Bone marrow (tissue), 2 donors: Measurements from ENCODE around the gene PSD4.

ENCODE experiments used
- DNase-seq, 2 donors: peaks; one replicate each; lab custom pipeline; 2025; lab: John Stamatoyannopoulos, UW

PSD4 gene

DNA sequence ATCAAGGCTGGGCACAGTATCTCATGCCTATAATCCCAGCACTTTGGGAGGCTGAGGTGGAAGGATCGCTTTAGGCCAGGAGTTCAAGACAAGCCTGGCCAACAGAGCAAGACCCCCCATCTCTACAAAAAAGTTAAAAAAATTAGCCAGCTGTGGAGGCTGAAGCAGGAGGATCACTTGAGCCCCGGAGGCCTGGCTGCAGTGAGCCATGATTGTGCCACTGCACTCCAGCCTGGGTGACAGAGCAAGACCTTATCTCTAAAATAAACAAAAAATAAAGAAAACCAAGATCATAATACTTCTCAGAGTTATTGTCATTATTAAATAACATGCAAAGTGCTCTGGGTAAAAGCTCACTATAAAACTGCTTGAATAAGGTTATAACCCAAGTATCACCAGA, 31.5 kb upstream of the PSD4 start:
- no peak for DNase-seq

DNA sequence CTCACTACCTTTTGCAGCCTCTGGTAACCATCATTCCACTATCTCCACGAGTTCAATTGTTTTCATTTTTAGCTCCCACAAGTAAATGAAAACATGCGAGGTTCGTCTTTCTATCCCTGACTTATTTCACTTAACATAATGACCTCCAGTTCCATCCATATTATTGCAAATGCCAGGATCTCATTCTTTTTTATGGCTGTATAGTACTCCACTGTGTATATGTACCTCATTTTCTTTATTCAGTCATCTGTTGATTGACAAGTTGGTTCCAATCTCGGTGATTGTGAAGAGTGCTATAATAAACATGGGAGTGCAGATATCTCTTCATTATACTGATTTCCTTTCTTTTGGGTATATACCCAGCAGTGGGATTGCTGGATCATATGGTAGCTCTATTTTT, 29.5 kb upstream of the PSD4 start:
- no peak for DNase-seq

DNA sequence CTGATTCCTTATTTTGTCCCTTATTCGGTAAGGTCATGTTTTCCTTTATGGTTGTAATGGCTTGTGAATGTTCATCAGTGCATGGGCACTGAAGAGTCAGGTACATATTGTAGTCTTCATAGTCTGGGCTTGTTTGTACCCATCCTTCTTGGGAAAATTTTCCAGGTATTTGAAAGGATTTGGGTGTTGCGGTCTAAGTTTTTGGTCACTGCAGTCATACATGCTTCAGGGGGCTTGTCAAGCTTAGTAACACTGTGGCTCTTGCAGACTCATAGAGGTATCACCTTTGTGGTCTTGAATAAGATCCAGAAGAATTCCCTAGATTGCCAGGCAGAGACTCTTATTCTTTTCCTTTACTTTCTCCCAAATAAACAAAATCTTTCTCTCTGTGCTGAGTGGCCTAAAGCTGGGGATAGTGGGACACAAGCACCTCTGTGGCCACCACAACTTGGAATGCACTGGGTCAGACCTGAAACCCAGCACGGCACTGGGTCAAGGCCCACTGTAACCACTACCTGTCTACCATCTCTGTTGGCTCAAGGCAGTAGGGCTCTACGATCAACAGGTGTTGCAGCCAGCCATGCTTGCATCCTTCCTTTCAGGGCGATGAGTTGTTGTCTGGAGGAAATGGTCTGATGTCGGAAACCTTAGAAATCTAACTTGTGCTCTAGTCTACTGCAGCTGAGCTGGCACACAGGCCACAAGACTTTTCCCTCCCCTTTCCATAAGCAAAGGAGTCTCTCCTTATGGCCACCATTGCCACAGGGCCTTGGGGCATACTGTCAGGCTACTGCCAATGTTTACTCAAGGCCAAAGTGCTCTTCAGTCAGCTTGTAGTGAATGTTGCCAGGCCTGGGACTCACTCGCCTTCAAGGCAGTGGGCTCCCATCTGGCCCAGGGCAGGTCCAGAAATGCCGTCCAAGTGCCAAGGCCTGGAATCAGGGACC, 24.9 kb upstream of the PSD4 start:
- DNase-seq, result no peak

DNA sequence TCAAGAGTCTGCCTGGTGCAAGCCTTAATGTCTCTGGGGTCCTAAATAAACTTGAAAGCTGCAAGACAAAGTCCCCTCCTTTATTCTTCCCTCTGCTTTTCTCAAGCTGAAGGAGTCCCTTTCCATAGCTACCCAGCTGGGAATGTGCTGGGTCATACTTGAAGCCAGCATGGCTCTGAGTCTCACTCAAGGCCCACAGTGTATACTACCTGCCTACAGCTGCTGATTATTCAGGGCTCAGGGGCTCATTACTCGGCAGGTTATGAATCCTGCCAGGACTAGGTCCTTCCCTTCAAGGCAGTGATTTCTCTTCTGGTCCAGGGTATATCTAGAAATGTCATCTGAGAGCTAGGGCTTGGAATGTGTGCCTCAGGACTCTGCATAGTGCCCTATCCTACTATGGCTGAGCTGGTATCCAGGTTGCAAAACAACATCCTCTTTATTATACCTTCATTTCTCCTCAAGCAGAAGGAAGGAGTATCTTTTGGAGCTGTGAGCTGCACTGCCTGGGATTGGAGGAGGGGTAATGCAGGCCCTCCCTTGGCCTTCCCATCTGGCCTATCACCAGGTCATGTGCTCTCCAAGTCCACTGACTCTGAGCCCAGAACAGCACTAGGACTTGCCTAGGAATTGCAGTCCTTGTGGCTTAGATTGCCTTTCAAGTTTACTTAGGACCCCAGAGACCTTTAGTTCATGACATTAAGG, 24.1 kb upstream of the PSD4 start:
- DNase-seq, result no peak

DNA sequence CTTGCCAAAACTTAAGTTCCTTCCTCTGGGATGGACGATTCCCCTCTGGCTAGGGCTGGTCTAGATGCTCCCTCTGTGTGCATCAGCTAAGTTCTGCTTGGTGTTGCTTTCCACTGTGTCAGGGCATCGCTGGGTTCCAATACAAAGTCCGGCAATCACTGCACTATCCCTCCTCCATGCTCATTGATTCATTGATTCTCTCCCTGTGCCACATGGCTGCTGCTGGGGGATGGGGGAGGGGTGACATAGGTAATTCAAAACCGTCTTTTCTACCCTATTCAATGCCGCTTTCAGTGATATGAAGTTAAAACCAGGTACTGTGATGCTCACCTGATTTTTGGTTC, 23.5 kb upstream of the PSD4 start:
- no peak for DNase-seq

DNA sequence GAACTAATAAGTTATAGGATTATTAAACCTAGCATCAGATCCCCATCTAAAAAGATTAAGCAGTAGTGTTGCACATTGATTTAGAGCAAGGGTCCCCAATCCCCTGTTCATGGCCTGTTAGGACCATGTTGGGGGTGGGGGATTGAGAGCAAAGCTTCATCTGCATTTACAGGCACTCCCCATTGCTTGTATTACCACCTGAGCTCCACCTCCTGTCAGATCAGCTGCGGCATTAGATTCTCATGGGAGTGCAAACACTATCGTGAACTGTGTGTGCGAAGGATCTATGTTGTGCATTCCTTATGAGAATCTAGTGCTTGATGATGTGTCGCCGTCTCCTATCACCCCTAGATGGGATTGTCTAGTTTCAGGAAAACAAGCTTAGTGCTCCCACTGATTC, 18.4 kb upstream of the PSD4 start:
- DNase-seq, result no peak

DNA sequence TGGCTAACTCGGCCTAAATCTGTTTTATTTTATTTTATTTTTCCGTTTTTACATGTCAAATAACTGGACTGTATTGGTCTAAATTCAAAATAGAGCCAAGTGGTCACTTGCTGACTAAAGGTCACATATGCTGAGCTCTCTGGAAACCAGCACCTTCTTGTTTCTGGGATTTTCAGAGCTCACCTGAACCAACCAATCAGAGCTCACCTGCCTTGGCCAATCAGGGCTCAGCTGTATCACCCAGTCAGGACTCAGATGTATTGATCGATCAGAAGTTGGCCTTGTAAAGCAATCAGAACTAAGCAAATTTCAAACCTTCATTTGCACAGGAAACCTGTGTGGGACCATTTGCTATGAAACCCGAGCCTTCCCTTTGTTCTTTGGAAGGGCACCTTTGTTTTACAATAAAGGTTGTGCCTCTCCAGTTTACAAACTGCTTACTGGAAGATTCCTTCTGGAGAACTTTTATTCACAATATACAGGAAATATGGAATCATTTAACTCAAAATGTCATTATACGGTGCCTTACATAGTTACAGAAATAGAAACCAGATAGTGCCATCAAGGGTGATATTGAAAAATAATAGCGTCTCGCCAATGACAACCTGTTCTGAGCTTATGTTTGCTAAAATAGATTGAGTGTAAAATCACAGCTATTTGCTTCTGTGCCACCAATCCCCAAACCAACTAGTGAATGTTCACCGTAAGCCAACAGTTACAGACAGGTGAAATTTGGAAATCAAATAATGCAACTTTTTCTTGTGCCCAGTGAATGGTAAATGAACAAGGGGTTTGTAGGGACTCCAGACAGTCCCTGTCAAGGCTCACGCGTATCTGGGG, 17.3 kb upstream of the PSD4 start:
- no peak for DNase-seq

DNA sequence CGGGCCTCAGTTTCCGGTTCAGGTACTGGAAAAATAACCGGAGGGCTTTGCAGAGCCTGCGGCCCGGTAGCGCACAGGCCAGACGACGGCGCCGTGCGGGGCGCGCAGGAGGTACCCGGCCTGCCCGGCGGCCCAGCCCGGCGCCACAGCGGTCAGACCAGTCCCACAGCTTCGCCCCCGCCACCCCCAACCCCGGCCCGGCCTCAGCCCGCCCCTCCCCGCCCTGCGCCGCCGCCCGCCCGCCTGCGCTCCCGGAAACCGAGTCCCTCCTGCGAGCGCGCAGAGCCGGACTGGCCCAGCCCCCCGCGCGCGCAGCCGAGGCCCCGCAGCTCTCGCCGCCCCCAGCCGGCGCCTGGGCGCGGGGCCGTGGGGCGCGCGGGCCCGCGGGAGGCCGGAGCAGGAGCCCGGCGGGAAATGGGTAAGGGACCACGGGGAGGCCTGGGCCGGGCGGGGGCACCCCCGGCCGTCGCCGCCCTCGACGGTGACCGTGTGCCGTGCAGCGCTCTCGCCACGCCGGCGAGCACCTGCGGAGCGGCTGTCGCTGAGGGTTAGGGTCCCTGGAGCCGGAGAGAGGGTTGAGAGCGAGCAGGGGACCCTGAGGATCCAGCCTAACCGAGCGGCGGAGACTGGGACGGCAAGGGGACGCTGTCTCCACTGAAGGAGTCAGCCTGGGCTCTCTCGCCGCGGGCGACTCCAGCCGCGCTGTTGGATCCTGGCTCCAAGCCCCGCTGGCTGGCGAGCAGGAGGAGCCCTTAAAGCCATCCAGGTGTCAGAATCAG, 16.5 kb upstream of the PSD4 start:
- no peak for DNase-seq

DNA sequence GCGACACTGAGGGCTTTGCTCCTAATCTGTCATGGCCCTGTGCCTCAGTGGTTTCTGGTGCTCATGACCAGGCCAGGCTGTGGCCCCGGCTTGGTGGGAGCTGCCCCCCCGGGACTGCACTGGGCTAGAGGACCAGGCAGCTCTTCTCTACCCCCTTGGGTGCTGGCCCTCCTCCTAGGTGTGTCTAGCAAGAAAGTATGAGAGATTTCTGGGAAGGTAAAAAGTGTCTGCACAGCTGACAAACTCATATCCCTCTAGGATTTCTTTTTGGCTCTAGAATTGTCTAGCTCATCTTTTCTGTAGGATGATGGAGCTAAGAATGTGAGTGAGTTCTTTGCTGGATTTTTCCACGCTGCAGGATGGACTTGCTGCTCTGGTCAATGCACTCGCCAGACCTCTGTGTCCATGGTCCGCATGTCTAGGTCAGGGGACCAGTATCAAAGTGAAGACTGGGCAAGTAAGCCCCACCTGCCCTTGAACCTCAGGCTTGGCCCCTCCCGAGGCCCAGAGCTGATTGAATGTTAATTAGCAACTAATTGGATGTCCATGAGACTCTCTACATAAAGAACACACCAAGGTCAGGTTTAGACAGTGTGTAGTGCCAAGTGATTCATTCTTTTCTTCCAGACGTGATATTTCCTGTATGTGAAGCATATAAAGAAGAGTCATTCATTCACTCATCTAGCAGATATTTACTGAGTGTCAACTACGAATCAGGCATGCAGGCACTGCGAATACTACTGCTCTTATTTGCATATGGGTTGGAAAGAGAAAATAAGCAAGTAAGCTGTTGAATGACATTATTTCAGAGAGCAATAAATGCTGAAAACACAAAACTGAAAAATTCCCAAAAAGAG, 15.6 kb upstream of the PSD4 start:
- DNase-seq, result no peak

DNA sequence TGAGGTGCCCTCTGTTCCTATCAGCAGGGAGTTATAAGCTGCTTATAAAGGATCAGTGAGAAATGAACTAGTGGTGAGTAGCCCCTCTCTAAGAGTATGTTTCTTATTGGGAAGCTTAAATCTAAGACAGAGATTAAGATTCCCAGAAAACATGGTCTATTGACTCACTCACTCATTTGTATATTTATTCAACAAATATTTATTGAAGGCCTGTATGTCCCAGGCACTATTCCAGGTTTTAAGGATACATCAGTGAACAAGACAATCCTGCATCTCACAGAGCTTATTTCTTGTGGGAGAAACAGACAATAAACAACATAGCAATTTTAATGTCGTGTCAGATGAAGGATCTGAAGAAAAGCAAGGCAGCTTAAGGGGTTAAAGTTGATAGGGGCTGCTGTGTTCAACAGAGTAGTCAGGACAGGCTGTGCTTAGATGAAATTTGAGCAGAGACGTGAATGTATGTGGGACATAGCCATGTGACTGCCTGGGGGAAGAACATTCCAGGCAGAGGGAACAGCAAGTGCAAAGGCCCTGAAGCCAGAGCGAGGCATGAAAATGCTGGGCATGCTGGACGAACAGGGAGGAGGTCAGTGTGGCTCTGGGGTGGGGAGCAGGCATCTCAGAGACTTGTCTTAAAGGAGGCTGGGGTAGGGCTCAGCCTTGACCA, 14.8 kb upstream of the PSD4 start:
- no peak for DNase-seq

DNA sequence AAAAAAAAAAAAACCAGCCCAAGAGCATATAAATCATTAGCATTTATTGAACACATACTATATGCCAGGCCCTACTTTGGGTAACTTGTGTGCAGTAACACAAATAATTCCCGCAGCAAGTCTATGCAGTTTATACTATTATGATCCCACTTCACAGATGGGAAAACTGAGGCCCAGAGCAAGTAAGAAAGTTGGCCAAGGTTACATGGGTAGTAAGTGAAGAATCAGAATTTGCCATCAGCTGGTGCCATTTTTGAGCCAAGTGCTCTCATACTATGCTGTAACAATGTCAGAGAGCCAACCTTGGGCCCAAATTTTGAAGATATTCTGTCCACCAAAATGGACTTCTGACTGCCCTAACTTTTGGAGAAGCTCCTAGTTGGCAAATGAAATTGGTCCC, 13.5 kb upstream of the PSD4 start:
- DNase-seq, result no peak

DNA sequence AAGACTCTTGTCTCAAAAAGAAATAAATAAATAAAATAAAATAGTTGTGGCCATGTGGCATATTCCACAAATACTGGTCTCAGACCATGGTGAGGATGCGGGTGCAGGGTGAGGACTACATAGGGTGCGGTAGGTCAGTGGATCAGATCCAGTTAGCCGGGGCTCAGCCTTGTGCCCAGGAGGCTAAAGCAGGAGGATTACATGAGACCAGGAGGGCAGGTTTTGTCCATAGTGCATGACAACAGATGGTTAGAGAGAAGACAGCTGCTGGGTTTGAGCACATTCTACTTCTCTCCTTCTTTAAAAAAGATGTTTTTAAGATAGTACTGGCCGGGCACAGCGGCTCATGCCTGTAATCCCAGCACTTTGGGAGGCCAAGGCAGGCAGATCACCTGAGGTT, 12.8 kb upstream of the PSD4 start:
- DNase-seq, result no peak

DNA sequence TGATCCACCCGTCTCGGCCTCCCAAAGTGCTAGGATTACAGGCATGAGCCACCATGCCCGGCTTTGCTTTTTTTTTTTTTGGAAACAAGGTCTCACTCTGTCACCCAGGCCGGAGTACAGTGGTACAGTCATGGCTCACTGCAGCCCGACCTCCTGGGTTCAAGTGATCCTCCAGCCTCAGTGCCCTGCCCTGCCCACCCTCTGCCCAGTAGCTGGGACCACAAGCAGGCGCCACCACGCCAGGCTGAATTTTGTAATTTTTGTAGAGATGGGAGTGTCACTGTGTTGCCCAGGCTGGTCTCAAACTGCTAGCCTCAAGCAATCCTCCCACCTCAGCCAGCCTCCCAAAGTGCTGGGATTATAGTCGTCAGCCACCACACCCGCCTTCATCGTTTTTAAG, 11.6 kb upstream of the PSD4 start:
- DNase-seq, result no peak

DNA sequence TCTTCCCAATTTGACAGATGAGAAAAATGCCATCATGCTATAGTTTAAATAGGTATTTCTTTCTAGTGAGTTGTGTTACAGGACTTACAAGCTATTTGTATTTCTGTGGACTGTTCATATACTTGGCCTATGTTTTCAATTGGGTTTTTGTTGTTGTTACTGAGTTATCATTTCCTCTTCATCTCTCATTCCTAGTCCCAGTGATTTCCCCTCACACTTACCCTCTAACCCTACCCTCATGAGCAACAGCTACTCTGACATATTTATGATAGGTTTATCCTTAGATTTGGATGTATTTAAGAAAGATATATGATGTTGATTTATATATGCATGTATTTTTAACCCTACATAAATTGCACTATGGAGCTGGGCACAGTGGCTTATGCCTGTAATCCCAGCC, 10.9 kb upstream of the PSD4 start:
- no peak for DNase-seq

DNA sequence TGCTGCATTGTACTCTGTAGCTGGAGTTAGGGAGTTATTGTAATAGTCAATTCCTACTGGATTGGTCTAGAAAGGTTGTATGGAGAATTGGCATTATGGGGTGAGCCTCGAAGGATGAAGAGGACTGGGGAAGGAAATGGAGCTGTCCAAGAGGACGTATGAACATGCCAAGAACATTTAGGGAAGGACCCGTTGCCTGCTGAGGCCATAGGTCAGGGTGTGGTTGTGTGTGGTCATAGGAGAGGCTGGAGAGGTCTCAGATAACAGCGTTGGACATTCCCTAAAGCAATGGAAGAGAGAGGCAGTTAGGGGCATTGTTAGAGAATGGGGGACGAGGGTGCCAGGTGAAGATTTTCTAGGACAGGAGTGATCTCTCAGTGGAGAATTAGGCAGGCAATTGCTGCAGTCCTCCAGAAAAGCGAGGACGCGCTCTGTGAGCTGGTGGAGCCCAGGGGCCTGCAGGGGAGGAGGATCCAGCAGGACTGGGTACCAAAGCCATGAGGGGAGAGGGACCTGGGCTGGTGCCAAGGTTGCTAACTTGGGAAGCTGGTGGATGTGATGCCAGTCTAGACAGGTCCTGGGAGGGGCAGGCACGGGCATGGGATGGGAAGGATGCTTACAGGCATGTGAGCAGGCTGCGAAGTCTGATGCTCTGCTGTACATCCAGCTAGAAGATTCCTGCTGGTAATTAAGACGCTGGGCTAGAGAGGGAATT, 9.4 kb upstream of the PSD4 start:
- DNase-seq, result no peak

DNA sequence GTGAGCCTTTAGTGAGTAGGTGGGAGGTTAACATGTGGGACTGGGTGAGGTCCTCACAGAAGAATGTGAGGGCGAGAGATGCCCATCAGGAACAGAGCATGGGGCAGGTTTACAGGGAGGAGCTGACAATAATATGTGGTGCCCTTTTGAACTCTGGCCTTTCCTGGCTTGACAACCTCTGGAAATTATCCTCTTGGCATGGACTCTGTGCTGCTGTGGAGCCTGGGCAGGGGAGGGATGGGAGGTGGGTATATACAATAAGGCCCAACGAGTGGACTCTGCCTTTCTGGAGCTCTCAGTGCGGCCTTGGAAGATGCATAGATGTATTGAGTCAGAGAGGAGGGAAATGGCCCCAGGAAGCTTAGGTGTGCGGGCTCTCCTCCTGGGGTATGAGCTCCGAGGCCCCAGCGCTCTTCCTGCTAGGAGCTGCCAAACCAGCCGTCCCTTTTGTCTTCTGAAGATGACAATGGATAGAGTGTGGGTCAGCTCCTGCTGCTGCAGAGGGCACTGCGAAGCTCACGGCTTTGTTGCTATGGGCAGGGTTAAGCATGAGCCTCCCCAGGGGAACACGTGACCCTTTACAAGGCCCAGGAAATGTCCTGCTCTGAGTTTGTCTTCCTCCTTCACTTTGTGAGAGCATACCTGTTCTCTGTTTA, 8.7 kb upstream of the PSD4 start:
- DNase-seq, result no peak

DNA sequence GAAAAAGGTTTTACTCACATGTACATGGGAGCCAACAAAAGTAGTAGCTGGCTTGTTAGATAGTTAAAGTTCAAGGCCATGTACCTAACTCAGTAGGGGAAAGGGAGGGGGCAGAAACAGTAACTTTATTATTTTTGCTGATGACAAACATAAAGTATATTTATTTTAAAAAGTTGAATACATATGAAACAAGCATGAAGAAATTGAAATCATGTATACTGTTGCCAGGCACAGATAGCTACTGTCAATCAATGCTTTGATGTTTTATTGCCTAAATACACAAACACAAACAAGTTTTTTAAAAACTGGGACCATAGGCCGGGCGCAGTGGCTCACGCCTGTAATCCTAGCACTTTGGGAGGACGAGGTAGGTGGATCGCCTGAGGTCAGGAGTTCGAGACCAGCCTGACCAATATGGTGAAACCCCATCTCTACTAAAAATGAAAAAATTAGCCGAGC, 7.6 kb upstream of the PSD4 start:
- no peak for DNase-seq

DNA sequence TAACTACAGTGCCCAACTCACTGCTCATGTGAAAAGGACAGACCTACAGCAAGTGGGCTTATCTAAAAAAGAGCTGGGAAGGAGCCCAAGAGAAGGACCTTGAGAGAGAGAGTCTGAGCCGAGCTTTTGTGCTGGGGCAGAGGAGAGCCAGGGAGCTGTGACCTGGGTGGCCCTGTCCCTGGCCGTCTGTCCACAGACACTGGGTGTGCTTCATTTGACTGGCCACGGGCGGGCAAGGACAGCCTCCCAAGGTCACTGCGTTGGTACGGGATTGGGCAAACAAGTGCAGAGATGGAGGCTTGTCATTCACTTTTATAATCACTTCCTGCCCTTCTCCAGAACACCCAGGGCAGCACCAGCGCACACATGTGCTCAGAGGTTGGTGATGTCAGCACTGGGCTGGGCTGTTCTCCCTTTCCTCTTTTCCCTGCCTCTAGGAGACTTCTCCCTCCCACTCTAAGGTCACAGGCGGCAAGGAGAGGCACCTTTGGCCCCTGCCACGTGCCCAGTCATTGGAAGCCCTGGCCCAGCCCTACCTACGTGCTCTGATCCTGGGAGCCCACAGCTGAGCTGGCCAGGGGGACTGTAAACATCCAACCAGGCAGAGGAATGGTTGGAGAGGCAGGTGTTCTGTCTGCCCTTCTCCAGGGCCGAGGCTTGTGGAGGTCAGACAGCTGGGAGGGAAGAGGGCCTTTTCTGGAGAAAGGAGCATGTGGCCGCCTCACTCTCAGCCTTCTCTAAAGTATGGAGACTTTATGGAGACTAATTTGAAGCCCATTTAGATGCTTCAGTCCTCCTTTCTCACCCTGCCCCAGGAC, 6.4 kb upstream of the PSD4 start:
- no peak for DNase-seq
